GM18508 (cell line): Measurements from ENCODE around the gene FRK.
A peak's percentile ranks its signal among the peaks of the same experiment; 100 is the strongest.

ENCODE experiments used
- ATAC-seq: cut with Tn5 transposase; IDR thresholded peaks from one replicate; pipeline ENCODE4 v1.9.1; 2021; ENCODE audit warnings: moderate number of reproducible peaks; ENCODE audit not compliant: insufficient read depth, unreplicated experiment

The FRK gene

GRCh38 chr6:116036885-116037284 lies 23.8 kb downstream of the FRK start:
- no peak for ATAC-seq

GRCh38 chr6:116036075-116036773 lies 24.5 kb downstream of the FRK start:
- no peak for ATAC-seq

- no peak for ATAC-seq
These were observed 25.1 kb downstream of the FRK start for GRCh38 chr6:116035616-116036015.

GRCh38 chr6:116034327-116034726 lies 26.4 kb downstream of the FRK start:
- no peak for ATAC-seq

GRCh38 chr6:116033687-116034303 lies 26.9 kb downstream of the FRK start:
- no peak for ATAC-seq

GRCh38 chr6:116030770-116031169 lies 29.9 kb downstream of the FRK start:
- no peak for ATAC-seq

- peak; percentile 49 for ATAC-seq
These were observed 31.2 kb downstream of the FRK start for GRCh38 chr6:116029535-116029934.

GRCh38 chr6:116028233-116028632 lies 32.5 kb downstream of the FRK start:
- ATAC-seq: no peak

- no peak for ATAC-seq
These were observed 32.9 kb downstream of the FRK start for GRCh38 chr6:116027801-116028200.

GRCh38 chr6:116025405-116025804 lies 35.3 kb downstream of the FRK start:
- no peak for ATAC-seq

GRCh38 chr6:116022841-116023445 lies 37.7 kb downstream of the FRK start:
- ATAC-seq: no peak

GRCh38 chr6:116020738-116021137 lies 40.0 kb downstream of the FRK start:
- no peak for ATAC-seq

- ATAC-seq: peak; percentile 83
These were observed 41.3 kb downstream of the FRK start for GRCh38 chr6:116019428-116019827.

GRCh38 chr6:116018976-116019375 lies 41.7 kb downstream of the FRK start:
- ATAC-seq: no peak

- no peak for ATAC-seq
These were observed 43.0 kb downstream of the FRK start for GRCh38 chr6:116017546-116018295.

- ATAC-seq: no peak
These were observed 43.7 kb downstream of the FRK start for GRCh38 chr6:116016846-116017545.

- ATAC-seq: no peak
These were observed 44.7 kb downstream of the FRK start for GRCh38 chr6:116015983-116016382.

GRCh38 chr6:116015561-116015960 lies 45.1 kb downstream of the FRK start:
- ATAC-seq: no peak

GRCh38 chr6:116012951-116013350 lies 47.7 kb downstream of the FRK start:
- ATAC-seq: no peak

GRCh38 chr6:116012471-116012949 lies 48.2 kb downstream of the FRK start:
- ATAC-seq: no peak
